ENCODE measurements around the gene CERS5.

Gene CERS5

DNA sequence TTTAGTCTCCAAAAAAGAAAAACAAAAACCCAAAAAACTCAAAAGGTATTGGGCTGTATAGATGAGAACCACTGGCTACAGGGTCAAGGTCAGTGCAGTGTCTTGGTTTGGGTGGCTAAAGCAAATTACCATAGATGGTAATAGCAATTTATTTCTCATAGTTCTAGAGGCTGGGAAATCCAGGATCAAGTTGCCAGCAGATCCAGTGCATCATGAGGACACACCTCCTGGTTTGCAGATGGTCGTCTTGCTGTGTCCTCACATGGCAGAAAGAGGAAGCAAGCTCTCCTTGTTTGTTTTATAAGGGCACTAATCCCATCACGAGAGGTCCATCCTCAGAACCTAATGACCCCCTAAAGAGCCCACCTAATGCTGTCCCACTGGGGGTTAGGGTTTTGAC, 44.0 kb downstream of the CERS5 start:
- DNase-seq = no peak

DNA sequence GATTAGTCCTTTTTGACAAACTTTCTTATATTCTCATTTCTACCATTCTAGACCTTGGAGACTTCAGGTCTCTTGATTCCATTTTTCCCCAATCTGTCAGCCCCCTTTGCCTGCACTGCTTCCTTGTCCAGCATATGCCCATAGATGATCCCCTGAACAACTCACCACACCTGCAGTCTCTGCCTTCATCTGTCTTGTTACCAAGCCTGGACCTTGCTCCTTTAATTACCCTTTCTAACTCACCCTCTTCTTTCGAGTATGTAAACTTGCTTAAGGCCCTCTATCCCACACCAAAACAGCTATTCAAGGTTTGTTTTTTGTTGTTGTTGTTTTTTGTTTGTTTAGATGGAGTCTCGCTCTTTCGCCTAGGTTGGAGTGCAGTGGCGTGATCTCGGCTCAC, 45.5 kb downstream of the CERS5 start:
- no peak for DNase-seq

DNA sequence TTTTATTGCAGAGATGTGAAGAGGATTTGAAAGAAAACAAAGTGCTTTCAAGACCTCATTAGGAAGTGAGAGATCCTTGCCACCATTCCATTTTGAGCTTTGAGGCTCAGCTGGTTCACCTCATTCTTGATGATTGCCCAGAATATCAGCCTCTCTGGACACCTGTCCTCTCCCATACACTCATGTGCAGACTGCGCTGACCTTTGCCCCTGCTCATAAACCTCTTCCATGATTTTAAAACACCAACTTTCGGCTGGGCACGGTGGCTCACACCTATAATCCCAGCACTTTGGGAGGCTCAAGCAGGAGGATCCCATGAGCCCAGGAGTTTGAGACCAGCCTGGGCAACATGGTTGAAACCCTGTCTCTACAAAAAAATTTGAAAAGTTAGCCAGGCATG, 46.2 kb downstream of the CERS5 start:
- no peak for DNase-seq

DNA sequence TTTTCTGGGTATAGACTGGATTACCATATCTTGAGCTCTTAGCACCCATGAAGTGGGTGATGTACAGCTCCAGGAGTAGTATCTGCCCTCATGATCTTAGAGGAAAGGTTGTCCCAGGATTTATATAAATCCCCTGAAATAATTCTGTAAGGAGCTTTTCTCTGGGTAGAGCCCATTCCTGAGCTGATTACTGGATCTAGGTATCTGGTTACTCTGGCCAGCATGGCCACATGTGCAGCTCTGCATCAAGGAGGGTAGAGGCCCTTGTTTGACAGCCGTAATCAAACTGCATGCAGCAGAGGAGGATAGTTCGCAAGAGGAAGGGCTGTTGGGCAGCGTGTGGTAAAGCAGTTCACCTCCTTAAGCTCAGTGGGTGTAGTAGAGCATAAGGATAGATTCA, 46.6 kb downstream of the CERS5 start:
- DNase-seq = no peak

DNA sequence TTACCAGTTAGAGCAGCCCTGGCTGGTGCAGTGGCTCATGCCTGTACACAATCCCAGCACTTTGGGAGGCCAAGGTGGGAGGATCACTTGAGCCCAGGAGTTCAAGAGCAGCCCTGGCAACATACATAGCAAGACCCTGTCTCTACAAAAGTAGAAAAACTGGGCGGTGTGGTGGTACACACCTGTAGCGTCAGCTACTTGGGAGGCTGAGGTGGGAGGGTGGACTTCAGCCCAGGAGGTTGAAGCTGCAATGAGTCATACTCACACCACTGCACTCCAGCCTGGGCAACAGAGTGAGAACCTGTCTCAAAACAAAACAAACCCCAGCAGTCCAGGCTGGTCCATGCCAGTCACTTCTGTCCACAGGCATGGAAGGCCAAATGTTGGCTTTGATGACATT, 47.8 kb downstream of the CERS5 start:
- DNase-seq = no peak

DNA sequence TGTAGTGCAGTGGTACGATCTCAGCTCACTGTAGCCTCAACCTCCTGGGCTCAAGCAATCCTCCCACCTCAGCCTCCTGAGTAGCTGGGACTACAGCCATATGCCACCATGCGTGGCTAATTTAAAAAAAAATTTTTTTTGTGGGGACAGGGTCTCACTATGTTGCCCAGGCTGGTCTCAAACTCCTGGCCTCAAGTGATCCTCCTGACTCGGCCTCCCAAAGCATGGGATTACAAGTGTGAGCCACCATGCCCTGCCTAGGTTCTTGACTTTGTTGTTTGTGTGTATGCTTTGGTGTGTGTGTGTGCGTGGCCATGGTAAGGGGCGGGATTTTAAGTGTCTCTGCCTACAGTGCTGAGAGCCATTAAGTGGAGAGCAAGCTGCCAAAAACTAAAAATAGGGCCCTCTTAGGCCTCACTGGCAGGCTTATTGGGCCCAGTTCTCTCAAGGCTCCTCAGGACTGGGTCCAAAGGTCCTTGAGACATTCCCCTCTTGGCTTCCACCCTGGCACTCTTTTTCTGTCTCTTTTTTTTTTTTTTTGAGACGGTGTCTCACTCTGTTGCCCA, 50.0 kb downstream of the CERS5 start:
- no peak for DNase-seq

DNA sequence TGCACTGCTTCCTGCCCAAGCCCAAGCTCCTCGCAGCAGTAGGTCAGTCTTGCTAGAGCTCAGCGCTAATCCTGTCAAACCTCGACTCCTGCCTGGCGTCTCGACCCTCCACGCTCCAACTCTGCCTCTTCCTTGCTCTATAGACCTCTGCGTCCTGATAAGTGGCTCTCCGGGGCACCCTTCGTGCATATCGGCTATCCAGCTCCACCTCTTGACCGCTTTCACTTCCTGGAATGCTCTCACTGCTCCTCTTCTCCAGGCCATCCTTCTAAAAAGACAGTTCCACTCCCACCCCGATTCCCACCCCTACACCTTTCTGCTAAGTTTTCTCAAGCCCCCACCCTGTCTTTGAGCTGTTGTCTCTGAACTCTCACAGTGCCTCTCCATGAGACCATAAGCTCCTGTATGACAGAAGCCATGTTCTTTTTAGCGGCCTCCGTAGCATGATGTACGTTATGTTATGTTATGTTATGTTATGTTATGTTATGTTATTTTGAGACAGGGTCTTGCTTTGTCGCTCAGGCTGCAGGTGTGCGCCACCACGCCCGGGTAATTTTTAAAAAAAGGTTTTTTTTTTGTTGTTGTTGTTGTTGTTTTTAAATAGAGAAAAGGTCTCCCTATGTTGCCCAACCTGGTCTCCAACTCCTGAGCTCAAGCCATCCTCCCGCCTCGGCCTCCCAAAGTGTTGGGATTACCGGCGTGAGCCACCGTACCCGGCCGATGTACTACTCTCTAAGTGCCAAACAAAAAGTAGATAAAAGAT, 54.5 kb downstream of the CERS5 start:
- no peak for DNase-seq

DNA sequence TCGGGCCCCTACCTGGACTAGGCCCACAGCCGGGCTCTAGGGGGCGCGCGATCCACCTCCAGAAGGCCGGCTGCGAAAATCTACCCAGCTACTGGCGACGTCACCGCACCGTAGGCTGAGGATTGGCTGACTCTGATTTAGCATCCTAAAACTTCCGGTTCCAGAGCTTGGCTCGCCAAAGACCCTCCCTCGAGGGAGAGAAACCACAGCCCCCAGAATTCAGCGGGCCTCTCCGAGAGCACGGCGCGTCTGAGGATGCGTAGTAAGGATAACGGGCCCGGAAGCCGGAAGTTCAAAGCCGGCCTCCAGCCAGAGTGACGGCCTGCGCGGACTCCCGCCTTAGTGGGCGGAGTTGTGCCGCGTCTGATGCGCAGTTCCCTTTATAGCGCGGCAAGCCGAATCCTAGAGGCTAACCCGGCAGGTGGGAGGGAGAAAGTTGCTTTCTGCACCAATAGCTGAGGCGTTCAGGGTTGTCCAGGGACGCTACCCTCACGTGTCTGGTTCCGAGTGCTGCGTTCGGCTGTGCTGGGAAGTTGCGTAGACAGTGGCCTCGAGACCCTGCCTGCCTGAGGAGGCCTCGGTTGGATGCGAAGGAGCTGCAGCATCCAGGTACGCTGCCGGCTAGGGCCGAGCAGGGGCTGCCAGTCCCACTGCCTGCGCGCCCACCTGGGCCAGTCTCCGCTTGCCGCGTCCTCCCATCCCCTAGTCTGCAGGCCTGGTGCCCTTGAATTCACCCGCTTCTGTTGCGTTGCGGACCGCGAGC, 55.3 kb downstream of the CERS5 start, which contains the start of gene COX14:
Gene COX14 (plus strand): TSS at position 544 of the 763 bp plus-strand sequence. CDS start 7,808 bp downstream, outside the sequence.
- peak; percentile 98 for DNase-seq

DNA sequence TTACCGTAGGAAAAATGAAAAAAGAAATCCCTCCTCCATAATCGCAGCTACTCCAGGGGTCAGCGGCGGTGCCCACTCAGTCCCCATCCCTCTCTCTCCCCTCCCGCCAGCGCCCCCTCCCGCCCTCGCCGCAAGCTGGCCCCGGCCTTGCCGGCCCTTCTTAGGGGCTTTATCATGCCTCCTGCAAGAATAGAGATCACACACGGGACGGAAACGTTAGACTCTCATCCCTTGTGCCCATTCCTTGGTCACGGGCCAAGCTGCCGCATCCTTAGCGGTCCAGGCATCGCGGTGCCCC, 55.8 kb downstream of the CERS5 start:
- DNase-seq = no peak

DNA sequence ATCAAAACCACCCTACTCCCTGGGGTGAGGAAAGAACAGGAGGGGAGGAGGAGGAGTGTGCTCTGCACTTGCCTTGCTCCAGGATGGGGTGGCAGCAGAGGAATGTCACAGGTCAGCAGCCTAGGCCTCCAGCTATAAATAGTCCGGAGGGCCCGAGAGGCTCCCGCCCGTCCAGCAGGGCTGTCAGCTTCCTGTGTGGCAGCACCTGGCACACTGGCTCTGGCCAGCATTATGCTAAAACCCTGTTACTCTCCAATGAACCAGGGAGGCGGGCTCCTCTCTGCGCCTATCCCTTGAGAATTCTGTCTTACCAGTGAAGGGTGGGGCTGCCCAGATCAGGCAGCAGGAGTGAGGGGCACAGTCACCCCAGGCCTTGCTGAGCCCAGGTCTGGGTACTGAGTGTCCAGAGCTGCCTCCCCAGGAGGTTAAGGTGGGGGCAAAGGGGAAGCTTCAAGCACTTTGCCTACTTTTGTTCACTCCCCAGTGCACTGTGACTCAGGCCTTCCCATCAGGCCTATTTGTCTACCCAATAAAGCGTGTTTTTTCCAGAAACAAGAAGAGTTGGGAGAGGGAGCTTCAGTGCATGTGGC, 56.3 kb downstream of the CERS5 start:
- no peak for DNase-seq

DNA sequence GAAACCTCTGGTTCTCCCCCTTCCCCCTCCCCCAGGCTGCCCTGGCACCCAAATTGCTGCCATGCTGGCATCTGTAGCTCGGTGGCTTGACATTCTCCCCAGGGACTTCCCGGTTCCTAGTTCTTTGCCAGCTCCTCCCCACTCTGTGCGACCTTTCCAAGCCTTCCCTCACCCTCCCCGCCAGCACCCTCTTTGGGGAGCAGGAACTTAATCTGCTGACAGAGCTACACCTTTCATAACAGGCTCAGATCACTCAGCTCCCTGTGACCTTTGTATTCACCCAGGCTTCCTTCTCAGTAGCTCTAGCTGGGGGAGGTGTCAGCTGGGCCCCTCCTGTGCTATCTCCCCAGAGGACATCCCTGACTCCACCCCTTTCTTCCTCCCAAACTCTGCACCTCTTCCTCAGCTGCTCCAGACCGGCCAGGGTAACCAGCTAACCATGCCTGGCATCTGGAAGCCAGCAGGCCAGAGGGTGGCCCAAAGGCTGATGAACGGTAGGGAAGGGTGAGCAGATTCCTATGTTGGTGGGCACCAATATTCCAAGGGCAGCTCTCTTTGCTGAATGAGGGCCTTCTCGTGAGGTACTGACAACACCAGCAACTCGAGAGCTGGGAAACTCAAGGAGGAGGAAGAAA, 56.9 kb downstream of the CERS5 start:
- no peak for DNase-seq

DNA sequence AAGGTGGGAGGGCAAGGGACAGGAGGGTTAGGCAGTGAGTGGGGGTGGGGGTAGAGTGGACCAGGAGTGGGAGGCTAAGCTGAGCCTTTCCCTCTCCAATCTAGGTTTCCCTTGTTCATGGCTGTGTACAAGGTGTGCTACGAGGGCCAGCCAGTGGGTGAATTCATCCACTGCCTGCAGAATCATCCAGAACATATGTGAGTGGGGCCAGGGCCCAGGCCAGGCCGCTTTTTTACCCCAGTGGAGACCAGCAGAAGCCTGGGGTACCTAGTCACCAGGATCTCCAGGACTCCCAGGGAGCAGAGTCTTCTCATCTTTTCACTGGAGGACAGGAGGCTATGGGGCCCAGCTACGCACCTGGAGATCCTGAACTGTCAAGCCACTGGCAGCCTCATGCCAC, 57.9 kb downstream of the CERS5 start:
- DNase-seq = no peak

DNA sequence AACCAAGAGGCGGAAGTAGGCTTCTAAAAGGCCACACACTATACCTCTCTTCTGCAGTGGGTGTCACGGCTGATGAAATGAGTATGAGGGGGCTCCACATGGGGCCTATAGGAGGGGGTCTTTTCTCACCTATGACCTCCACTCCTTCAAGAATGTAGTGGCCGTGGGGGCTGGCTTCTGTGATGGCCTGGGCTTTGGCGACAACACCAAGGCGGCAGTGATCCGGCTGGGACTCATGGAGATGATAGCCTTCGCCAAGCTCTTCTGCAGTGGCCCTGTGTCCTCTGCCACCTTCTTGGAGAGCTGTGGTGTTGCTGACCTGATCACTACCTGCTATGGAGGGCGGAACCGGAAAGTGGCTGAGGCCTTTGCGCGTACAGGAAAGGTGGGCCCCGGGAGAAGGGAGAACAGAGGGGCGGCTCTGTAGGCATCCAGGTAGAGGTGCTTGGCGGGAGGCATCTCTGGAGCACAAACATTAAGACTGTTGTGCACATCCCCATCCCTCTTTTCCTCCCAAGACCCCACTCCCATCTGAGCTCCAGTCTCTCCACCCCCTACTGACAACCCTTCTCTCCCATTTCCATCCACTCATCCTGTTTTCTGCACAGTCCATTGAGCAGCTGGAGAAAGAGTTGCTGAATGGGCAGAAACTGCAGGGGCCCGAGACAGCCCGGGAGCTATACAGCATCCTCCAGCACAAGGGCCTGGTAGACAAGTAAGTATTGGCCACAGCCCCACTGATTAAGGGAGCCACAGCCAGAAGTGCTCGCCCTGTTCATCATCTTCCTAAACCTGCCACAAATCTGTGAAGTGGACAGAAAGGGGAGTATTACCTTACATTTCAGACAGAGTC, 59.5 kb downstream of the CERS5 start:
- DNase-seq = no peak

DNA sequence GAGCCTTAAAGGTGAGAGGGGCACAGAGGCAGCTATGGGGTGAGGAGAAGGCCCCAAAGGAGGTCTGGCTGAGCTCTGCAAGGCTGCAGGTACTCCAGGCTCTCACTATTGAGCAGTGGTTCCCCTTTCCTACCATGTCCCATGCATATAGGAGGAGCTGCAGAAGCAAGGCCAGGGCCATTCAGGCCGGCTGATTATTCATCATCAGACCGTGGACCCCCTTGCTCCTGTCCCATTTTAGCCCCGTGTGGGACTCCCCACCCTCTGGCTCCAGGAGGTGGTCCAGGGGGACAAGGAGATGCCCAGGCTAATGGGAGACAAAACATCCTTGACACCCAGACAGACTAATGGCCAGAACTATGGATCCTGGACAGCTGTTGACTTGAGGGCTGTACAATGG, 60.3 kb downstream of the CERS5 start:
- no peak for DNase-seq

DNA sequence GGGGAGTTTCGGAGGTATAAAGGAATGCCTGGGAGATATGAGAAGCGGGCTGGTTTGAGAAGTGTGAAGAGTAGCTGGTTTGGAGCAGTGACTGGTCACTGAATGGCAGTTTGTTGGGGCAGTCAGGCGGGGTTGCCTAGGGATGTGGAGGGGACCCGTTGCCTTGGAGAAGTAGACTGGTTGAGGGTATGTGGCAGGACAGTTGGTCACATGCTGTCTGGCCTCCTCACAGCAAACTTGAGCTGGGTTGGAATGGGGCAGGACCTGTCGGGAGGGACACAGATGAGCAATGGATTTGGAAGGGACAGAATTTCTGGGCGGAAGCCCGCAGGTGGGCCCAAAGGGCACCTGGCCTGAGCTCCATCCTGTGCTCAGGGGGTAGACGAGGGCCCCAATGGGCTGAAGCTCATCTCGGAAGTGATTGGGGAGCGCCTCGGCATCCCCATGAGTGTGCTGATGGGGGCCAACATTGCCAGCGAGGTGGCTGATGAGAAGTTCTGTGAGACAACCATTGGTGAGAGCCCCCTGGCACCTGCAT, 61.2 kb downstream of the CERS5 start:
- no peak for DNase-seq

DNA sequence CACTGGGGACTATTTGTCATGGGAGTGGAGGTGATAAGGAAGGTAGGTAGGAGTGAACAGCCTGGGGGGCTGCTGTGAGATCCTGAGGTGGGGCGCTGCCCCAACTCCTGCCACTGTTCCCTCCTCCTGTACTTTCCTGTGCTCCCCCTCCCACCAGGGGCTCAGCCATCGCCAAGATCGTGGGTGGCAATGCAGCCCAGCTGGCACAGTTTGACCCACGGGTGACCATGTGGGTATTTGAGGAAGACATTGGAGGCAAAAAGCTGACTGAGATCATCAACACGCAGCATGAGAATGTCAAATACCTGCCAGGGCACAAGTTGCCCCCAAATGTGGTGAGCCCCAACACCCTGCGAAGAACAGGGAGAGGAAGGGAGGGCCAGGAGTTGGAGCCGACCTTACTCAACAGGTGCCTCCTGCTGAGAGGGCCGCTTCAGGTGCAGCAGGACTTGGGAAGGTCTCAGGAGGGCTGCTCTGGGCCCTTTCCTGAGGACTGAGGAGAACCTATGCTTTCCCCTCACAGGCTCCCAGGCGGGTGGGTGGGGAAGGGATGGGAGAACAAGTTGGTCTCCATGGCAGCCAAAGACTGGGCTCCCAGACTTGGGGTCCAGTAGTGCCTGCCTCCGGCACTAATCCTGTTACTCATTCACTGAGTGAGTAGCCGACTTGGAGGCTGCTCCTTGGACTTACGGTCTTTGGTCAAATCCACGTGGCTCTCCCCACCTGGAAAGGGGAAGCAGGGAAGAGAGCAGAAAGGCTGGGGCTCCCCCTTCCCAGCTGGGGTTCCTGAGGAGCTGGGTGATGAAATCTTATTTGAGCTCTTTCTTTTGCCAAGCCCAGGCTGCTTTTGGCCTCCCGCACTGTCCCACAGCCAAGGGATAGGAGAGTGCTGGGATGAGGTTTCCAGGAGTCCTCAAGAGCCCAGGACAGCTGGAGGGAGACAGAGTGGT, 62.5 kb downstream of the CERS5 start:
- DNase-seq = no peak

DNA sequence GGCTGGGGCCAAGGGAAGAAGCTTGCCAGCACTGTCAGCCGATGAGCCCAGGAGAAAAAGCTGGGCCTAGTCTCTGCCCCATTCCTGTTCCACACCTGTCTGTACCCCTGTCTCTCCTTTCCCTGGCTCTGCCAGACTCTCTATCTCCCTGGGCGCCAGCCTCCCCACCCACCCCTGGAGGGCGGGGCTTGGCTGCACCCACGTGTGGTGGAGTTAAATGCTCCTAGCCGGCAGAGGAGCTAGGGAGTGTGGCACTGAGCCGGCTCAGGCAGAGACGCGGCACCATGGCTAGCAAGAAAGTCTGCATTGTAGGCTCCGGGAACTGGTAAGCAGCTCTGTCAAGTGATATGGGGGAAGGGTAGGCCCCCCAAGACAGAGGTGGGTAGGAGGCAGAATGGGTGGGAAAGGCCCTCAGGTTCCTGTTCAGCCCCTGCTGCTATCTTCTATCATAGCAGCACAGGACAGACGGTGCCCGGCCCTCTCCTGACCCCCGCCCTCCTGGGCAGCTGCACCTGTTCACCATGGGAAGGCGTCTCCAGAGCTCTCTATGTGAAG, 63.3 kb downstream of the CERS5 start, which contains the start of gene GPD1:
Gene GPD1 (plus strand): TSS at position 242 of the 555 bp plus-strand sequence. CDS start 43 bp downstream, at position 285.
- DNase-seq = no peak

DNA sequence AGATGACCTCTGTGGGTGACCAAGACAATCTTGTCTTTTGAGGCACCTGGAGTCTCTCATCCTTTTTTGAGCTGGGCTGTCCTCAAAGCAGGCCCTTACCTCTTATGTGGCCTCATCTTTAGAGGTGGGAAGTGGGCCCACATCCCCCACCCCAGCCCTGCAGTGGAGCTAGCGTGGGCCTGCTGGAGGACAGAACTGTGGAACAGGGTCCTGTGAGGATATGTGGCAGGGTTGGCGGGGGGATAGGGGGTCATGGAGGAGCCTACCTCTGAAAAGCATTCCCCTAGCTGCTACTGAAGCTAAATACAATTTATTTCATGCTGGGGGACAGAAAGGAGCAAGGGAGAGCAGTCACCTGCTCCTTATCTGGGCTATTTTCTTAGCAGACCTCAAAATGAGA, 63.8 kb downstream of the CERS5 start:
- no peak for DNase-seq

DNA sequence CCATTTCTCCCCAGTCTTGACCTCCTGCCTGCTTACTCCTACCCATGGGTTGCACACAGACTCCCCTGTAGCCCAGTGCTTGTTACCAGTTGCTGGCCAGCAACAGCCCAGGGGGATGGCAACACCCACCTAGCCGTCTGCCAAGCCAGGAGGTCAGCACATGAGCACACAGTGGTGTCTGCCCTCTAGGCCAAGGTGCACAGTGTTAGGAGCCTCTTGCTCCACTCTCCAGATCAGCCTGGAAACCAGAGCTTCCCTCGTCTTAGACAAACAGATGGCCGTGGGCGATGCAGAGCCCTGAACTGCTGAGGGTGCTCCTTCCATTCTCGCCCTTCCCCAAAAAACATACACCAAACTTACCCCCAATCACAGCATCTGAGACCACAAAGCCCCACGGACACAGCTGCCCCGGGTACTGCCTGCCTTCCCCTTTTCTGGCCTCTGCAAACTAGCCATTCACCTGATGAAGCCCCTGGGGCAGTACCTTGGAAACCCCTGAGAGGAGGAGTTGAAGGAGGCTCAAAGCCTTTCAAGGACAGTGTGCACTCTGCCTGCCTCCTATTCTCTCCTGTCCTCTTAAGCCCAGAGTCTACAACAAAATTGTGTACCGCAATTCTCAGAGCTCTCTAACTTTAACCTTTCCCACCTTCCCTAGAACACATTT, 64.4 kb downstream of the CERS5 start:
- no peak for DNase-seq

DNA sequence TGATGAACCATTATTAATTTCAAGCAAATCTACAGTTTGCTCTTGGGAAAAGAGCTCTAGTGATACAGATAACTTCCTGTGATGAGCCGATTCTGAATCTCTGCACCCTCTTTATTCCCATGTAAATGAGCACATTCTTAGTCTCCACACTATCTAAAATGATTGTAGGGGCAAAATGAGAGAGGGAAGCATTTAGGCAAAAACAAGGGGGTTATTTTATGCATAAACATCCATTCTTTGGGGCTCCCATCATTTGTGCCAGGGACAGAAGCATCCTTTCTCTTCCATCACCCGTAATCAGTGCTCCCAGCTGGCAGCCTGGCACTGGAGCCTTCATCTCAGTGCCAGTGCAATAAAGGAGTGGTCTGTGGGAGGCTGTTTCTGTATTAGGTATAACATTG, 65.0 kb downstream of the CERS5 start:
- DNase-seq = no peak
